GM12892 (cell line): ENCODE data around the gene THAP9.

Source experiments
- POLR2A ChIP-seq: IDR thresholded peaks from 2 replicates; pipeline ENCODE4 v1.6.1; 2011; ENCODE audit warnings: low read depth, low read length, control low read depth
- POLR2AphosphoS5 ChIP-seq: IDR thresholded peaks from 2 replicates; pipeline ENCODE4 v1.6.1; 2011; ENCODE audit warnings: low read depth, low read length, control low read depth

- TF ChIP-seq POLR2A (no peak), POLR2AphosphoS5 (no peak)
Observed at GRCh38 chr4:82851318-82851717, 49.2 kb upstream of the THAP9 start.
